Stimulated activated naive CD4-positive, alpha-beta T cell treated with Interleukin-2 at 50 U/mL for 16 hours (primary cell): ENCODE data around the gene COX7A1.

ENCODE experiments used
- DNase-seq: peaks from one replicate; lab custom pipeline; 2025; lab: John Stamatoyannopoulos, UW

Gene COX7A1

GRCh38 chr19:36112678-36113077 lies 39.6 kb downstream of the COX7A1 start:
- no peak for DNase-seq

- no peak for DNase-seq
These were observed 41.1 kb downstream of the COX7A1 start for GRCh38 chr19:36111200-36111539.

GRCh38 chr19:36110487-36111199 lies 41.6 kb downstream of the COX7A1 start, which contains the start of gene OVOL3:
Gene OVOL3, plus strand, starts transcription at chr19:36111143. Its CDS starts 60 bp downstream, at chr19:36111203.
- no peak for DNase-seq

GRCh38 chr19:36108684-36109083 lies 43.6 kb downstream of the COX7A1 start:
- no peak for DNase-seq

GRCh38 chr19:36106991-36107390 lies 45.3 kb downstream of the COX7A1 start:
- DNase-seq: no peak

GRCh38 chr19:36106441-36106840 lies 45.8 kb downstream of the COX7A1 start:
- DNase-seq: no peak

- DNase-seq: no peak
These were observed 48.2 kb downstream of the COX7A1 start for GRCh38 chr19:36103842-36104552.

GRCh38 chr19:36103040-36103626 lies 49.1 kb downstream of the COX7A1 start:
- no peak for DNase-seq

GRCh38 chr19:36101550-36102327 lies 50.5 kb downstream of the COX7A1 start:
- DNase-seq: no peak
